ENCODE results near the gene MYH11. TPM values are rescaled to one million over a fixed set of nuclear protein-coding genes. Genes with fewer than 3 reads are reported as not detected.

Gene MYH11
- total and polyA plus RNA-seq, 10 donors, result 9.6 to 135 (median 110) TPM

GRCh38 chr16:15888072-15888976 is 31.5 kb upstream of the MYH11 start, which contains the start of gene CEP20:
Gene CEP20, minus strand, starts transcription at chr16:15888603. Its CDS starts 18 bp downstream, at chr16:15888585.
- WGBS, 5 donors, result 0 to 1% (median 0%) methylated on average over 40 to 41 of the region's 41 CpGs
- intact Hi-C loops (cut with DNase I; ENCODE audit: low total_unique reads), result no loop called here
- peak within 1 kb of the TSS; percentile 69 to 92 (median 88) for H3K27ac ChIP-seq

GRCh38 chr16:15887283-15887682 is 30.5 kb upstream of the MYH11 start:
- Histone ChIP-seq H3K27ac (no peak overlapping the region), H3K4me3 (peak overlapping the region in 7 of 8 donors; percentile 80 to 96 (median 83)), H3K9me3 (no peaks in the 10 kb centered on the region), H3K36me3 (peaks cover 0 to 18% (median 14%) of the 10 kb centered on the region in 6 donors), H3K4me1 (peaks cover 15 to 42% (median 25%) of the 10 kb centered on the region in 6 donors), H3K27me3 (replicated peaks in 1 of 7) (no peaks in the 10 kb centered on the region)
- TF ChIP-seq POLR2A (IDR thresholded peaks at IDR 0.05), result no peak
- TF ChIP-seq CTCF (IDR thresholded peaks at IDR 0.05 in 8 of 11, conservative IDR thresholded peaks at IDR 0.05 in 3 of 11), result no peak
- TF ChIP-seq POLR2AphosphoS5 (IDR thresholded peaks at IDR 0.05), result no peak
- WGBS, 5 donors, result 86 to 92% (median 90%) methylated on average over 4 of the region's 4 CpGs
- no peak for DNase-seq
- intact Hi-C loops (cut with DNase I; ENCODE audit: low total_unique reads), result no loop called here

More at GRCh38 chr16:15888072-15888976, 31.5 kb upstream of the MYH11 start, which contains the start of gene CEP20:
- Histone ChIP-seq H3K9me3 (no peaks in the 10 kb centered on the region), H3K27me3 (replicated peaks in 1 of 7) (no peaks in the 10 kb centered on the region), H3K4me3 (peak within 1 kb of the TSS; percentile 79 to 96 (median 82)), H3K4me1 (peaks cover 15 to 42% (median 25%) of the 10 kb centered on the region in 6 donors), H3K36me3 (peaks cover 0 to 8% (median 6%) of the 10 kb centered on the region in 6 donors)
- DNase-seq, result peak; percentile 99
- TF ChIP-seq POLR2A (IDR thresholded peaks at IDR 0.05), result no peak
- TF ChIP-seq CTCF (IDR thresholded peaks at IDR 0.05 in 8 of 11, conservative IDR thresholded peaks at IDR 0.05 in 3 of 11), result peak in 10 of 11 experiments; percentile 31 to 78 (median 58)
- peak; percentile 84 to 93 (median 88) for TF ChIP-seq POLR2AphosphoS5 (IDR thresholded peaks at IDR 0.05)

GRCh38 chr16:15886078-15886477 is 29.2 kb upstream of the MYH11 start:
- Histone ChIP-seq H3K27me3 (replicated peaks in 1 of 7) (no peaks in the 10 kb centered on the region), H3K4me1 (peaks cover 15 to 42% (median 25%) of the 10 kb centered on the region in 6 donors), H3K36me3 (peaks cover 0 to 30% (median 25%) of the 10 kb centered on the region in 6 donors), H3K9me3 (no peaks in the 10 kb centered on the region), H3K4me3 (no peak overlapping the region), H3K27ac (no peak overlapping the region)
- 41 to 78% (median 65%) methylated on average over 1 of the region's 1 CpG for WGBS, 5 donors
- intact Hi-C loops (cut with DNase I; ENCODE audit: low total_unique reads), result no loop called here
- DNase-seq, result no peak
- TF ChIP-seq POLR2A (IDR thresholded peaks at IDR 0.05) (no peak), POLR2AphosphoS5 (IDR thresholded peaks at IDR 0.05) (no peak), CTCF (IDR thresholded peaks at IDR 0.05 in 8 of 11, conservative IDR thresholded peaks at IDR 0.05 in 3 of 11) (no peak)

- Histone ChIP-seq H3K36me3 (peaks cover 0 to 35% (median 29%) of the 10 kb centered on the region in 6 donors), H3K4me1 (peaks cover 15 to 42% (median 25%) of the 10 kb centered on the region in 6 donors), H3K27me3 (replicated peaks in 1 of 7) (no peaks in the 10 kb centered on the region), H3K9me3 (no peaks in the 10 kb centered on the region), H3K4me3 (no peak overlapping the region), H3K27ac (no peak overlapping the region)
- no peak for DNase-seq
- TF ChIP-seq POLR2A (IDR thresholded peaks at IDR 0.05) (no peak), CTCF (IDR thresholded peaks at IDR 0.05 in 8 of 11, conservative IDR thresholded peaks at IDR 0.05 in 3 of 11) (no peak), POLR2AphosphoS5 (IDR thresholded peaks at IDR 0.05) (no peak)
- intact Hi-C loops (cut with DNase I; ENCODE audit: low total_unique reads), result no loop called here
- WGBS, 5 donors, result 87 to 93% (median 91%) methylated on average over 5 of the region's 5 CpGs
Observed at GRCh38 chr16:15885560-15886001, 28.8 kb upstream of the MYH11 start.

Measured in spleen (tissue), 11 donors.